ENCODE results near the gene LYRM2.

Gene LYRM2, protein sequence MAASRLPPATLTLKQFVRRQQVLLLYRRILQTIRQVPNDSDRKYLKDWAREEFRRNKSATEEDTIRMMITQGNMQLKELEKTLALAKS

DNA sequence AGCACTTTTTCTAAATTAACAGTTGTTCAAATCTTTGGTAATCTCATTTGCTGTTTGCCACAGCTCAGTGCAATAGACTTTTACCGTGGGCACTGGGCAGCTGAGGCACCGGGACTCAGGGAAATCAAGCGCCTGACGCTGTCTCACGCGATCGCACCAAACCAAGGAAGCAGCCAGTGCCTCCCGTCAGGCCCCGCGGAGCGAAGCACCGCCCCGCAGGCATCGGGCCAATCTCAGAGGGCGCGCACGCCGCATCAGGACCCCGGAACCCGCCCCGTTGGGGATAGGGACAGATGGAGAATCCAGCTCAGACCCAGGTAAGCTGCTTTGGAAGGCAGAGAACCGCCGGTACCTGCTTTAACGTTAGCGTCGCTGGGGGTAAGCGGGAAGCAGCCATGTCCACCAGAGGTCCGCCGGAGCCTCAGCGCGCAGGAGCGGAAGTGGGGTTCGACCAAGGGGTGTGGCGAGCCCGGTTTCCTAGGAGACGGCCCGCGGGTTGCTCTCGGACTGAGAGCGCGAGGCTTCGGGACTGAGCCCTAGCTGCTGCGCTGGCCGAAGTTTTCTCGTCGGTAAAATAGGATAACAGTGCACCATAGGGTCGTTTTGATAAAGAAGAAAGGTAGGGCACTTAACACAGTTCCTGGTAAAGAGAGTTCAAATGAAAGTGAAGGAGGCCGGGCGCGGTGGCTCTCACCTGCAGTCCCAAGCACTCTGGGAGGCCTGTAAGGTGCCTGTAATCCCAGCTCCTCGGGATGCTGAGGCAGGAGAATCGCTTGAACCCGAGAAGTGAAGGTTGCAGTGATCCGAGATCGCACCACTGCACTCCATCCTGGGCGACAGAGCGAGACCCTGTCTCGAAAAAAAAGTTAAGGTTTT is at the start of gene LYRM2:
Gene LYRM2 (minus strand): TSS at position 428 of the 876 bp plus-strand sequence. CDS start 31 bp downstream, at position 397.
- DNase-seq (ENCODE audit: low spot score) (peak; percentile 78), FAIRE-seq (no peak)

DNA sequence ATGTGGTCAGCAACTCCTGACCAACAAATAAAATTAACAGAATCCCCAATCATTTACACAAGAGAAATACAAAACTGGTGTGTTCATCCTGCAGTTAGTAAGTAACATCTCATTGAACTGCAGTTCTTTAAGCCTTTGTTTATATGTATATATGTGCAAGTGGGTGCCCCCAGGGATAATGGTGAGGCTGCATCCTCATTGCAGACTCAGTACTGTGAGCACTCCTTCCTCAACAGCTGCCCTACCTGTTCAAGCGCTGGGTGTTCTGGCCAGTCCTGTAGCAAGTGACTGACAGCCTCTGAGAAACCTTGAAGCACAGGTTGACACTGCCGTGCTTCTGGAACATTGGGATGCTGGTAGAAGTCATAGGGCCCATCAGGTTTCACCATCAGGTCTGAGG is 49.8 kb upstream of the LYRM2 start:
- FAIRE-seq: no peak
- no peak for DNase-seq (ENCODE audit: low spot score)

DNA sequence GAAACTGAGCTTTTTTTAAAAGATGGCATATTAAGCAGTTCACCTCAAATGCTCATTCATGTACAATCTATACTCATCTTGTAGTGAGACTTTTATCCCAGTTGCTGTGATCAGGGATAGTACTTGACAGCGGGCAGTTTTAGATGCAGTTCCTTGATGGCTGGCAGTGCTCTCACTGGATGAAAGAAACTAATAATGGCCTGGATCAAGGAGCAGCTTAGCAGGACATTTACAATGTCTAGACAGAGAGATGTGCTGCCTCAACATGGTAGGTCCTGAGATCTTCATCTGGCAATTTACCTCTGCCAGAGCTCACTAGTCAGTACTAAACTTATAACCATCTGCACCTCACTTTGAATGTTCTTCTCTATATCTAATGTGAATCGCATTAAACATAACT is 46.8 kb upstream of the LYRM2 start:
- no peak for FAIRE-seq
- DNase-seq (ENCODE audit: low spot score): no peak

DNA sequence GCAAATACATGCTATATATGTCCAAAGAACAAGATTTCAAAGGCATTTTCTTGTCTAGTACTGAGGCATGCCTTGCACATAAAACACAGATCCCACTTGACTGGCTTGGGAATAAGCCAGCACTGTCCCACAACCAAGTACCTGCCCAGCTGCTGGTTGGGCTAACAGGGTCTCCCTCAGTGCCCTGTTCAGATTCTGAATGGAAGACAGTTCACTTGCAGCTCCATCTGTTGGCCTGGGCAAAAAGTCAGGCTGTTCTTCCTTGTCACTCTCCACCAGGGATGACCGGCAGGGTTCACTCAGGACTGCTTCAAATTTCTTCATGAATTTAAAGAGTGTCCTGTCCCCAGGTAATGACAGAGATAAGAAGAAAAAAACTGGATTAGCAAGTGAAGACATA is 44.4 kb upstream of the LYRM2 start:
- FAIRE-seq: no peak
- no peak for DNase-seq (ENCODE audit: low spot score)

DNA sequence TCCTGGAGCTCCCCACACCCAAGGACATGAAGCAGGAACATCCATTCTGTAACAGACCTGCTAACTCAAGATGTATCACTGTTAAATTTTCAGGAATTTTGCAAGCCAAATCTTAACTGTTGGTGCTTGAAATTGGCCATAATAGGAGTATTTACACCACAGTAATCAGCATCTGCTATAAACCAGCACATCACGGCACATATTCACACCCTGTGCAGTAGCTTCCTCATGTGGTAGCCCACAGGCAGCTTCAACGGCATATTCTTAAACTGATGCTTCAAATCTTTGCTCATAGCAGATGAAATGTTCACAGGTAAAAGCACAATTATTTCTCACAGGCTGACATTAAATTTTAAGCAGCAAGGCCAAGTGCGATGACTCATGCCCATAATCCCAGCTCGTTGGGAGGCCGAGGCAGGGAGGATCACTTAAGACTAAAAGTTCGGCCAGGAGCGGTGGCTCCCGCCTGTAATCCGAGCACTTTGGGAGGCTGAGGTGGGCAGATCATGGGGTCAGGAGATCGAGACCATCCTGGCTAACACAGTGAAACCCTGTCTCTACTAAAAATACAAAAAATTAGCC is 43.5 kb upstream of the LYRM2 start:
- no peak for FAIRE-seq

DNA sequence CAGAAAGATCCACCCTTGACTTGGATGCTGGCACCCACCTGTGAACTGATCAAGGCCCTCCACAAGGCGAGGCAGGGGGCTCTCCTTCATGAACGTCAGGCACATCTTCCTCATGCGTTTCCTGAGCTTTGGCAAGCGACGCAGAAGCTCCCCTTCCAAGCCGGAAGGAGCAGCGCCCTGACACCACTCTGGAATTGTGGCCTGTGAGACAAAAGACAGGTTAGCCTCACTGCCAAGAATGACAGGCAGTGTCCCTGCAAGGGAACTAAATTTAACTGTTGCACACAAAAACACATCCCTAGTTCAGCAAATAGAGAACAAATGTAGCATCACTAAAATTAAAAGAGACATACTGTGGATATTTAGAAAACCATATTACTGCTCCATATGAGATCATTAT is 42.0 kb upstream of the LYRM2 start:
- FAIRE-seq: no peak

More for the DNA sequence above, 43.5 kb upstream of the LYRM2 start:
- DNase-seq (ENCODE audit: low spot score): no peak

DNA sequence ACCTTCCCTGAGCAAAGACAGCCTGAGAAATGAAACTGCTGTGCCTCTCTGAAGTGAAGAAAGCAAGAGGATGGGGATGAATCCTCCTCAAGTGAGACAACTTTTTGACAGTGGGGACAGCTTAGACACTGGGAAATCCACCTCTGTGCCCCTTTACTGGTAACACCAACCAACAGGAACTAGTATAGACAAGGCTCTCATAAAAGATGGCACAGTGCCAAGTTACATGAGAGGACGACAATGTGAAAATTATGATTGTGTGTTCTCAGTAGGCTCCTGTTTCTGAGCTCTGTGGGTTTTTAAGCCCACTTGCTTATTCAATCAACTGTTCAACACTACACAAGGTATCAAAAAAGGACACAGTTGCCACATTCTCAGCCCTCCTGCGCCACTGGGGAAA is 41.6 kb upstream of the LYRM2 start:
- DNase-seq (ENCODE audit: low spot score): no peak
- FAIRE-seq: no peak

More for the DNA sequence above, 42.0 kb upstream of the LYRM2 start:
- no peak for DNase-seq (ENCODE audit: low spot score)

DNA sequence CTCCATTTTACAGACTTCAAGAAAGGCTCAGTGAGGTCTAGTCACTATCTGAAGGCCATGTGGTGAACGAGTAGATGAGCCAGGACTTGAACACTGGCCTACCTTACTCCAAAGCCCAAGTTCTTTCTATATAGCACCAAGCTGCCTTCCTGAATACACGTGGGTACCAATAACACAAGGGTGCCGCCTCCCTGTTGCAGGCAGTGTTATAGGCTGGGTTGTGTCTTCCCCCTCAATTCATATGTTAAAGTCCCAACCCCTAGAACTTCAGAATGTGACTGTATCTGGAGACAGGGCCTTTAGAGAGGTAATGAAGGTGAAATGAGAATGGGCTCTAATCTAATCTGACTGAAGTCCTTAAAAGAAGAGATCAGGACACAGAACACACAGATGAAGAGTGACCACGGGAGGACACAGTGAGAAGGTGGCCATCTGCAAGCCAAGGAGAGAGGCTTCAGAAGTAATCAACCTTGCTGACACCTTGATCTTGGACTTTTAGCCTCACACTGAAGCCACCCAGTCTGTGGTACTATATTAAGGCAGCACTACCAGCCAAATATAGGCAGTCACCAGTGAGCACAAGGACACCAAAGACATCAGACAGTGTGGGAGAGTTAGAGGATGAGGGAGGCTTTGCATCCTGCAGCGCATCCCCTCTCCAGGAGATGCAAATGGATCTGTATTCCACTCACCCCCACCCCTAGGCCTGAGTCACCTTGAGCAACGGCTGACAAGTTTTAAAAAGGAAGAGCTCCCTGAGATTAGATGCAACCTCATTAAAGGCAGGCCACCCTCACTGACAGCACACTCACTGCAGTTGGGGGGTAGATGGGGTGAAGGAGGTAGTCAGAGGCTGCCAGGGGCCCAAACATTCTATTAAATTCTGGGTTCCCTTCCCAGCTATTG is 40.9 kb upstream of the LYRM2 start:
- no peak for DNase-seq (ENCODE audit: low spot score)
- FAIRE-seq: no peak

DNA sequence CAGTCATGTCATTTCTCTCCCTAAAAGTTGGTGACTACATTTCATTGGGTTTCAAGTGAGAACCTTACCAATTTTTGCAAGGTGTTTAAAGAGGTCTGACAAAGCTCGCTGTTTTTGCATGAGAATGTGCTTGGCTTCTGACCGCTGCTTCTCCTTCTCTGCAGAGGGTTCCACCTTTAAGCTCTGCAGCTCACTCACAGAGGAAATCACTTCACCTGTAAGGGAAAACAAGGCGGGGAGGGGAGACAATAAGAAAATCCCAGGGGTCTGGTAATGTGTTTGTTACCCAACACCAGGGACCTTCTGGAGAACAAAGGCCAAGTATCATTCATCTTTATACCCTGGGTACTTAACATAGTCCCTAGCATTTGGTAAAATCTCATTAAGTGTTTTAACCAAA is 40.0 kb upstream of the LYRM2 start:
- FAIRE-seq (no peak), DNase-seq (ENCODE audit: low spot score) (no peak)

DNA sequence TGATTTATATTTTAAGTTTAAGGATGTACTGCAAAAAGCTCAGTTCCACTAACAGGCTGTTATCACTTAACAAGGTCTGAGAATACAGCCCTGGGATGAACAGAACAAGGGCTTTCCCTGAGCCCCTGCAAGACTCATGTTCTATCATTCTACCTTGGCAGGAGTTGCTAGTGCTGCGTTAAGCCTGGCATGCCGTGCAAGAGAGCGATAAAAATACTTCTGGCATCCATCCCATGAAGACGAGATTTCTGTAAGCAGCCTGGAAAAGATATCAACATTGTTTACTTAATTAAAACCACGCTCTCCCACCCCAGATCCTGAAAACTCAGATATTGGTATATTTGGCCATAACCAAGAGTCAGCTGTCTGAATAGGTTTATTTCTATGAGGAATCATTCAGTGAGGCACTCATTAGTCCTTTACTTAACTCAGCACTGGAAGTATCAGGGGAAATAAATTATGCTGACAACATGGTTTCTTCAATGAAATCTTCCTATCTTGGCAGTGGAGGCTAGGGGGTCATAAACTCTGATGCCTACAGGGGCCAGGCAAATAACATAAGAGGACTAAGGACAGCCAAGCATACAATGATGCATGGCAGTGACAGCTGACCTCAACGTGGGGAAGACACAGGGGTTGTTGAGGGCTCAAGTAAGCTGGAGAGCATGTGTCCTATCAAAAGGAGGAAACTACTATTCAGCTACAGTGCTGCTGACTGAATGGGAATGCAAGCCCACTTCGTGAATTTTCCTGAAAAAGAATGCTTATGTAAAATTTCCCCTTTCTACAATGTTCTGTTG is 37.6 kb upstream of the LYRM2 start:
- DNase-seq (ENCODE audit: low spot score) (no peak), FAIRE-seq (no peak)

DNA sequence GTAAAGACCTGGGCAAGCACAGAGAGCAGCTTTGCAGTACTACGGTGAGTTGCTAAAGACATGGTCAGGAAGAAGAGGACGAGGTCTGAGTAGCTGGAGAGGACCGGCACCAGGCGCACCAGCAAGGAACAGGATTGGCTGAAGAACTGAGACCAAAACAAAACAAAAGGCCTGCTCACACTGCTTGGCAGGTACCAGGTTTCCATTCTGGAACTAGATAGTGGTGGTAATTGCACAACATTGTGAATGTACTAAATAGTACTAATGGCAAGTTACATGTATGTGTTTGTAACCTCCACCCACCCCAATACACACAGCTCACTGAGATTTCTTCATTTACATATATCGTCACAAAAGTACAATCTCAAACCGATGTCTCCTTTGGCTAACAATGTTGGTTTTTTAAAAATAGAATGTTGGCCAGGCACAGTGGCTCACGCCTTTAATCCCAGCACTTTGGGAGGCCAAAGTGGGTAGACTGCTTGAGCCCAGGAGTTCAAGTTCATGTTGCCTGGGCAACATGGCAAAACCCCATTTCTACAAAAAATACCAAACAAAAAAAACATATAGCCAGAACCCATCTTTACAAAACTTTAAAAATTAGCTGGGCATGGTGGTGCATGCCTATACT is 32.5 kb upstream of the LYRM2 start:
- DNase-seq (ENCODE audit: low spot score): no peak
- FAIRE-seq: no peak

DNA sequence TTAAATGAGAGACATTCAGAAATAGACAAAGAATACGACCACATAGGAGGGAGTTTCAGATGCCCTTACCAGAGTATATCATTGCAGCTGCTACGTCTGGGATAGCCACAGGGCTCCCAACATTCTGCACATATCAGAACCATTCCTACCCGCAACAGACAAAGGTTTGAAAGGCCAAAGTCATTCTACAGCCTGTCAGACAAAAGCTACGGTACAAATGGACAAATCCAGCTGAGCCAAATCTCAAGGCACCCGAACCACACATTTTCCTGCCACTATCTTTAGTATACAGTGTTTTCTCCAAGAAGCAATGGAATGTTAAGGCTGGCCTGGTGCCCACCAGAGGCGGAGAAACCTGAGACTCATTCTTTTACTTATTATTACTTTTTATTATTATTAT is 30.5 kb upstream of the LYRM2 start:
- FAIRE-seq: no peak

DNA sequence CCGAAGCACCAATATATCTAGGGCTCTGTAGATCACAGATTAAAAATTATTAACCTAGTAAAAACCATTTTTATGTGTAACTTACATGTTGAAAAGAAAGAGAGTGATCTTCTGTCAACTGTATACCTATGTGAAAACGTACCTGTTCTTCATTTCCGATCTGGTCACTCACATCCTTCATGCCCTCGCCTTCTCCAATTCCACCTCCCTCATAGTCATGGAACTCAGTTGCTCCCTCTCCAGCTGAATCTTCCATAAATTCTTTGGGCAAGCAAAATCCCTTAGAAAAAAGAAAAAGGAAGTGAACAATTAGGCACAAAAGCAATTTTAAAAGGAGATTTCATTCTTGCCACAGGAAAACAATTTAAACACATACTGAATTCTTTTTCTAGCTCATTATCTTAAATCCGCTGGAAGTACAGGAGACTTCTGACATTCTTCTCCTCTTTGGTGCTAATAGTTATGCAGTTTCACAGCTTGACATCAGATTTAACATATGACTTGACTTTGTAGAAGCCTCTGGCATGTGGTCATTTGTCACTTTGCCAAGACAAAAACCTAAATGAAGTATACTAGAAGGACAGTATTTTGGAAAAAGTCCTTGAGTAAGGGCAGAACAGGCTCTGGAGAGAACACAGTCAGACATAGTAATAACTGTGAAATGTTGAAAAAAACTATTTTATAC is 29.5 kb upstream of the LYRM2 start:
- DNase-seq (ENCODE audit: low spot score): no peak
- no peak for FAIRE-seq

More for the DNA sequence above, 30.5 kb upstream of the LYRM2 start:
- DNase-seq (ENCODE audit: low spot score): no peak

DNA sequence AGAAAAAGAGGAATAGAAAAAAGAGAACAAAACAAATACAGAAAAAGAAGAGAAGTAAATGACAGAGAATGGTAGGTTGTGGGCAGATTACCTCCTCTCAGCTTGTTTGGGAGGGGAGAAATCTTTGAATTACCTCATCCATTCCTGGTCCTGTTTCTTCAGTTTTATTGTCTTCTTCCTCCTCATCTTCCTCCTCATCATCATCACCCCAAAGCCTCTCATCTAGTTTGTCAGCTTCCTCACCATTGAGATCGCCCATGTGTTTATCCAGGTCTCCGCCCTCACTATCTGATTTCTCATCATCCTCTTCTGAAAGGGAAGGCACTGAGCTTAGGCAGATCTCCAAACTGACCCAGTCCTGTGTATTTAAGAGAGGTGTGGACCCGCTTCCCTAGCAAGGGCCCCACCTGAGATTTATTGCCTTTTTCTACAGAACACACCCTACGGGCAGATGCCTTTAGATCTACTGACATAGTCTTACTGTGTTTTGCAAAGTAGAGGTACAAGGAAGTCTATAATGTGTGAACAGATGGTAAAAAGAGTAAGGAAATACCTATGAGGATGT is 24.2 kb upstream of the LYRM2 start:
- DNase-seq (ENCODE audit: low spot score): no peak
- no peak for FAIRE-seq

DNA sequence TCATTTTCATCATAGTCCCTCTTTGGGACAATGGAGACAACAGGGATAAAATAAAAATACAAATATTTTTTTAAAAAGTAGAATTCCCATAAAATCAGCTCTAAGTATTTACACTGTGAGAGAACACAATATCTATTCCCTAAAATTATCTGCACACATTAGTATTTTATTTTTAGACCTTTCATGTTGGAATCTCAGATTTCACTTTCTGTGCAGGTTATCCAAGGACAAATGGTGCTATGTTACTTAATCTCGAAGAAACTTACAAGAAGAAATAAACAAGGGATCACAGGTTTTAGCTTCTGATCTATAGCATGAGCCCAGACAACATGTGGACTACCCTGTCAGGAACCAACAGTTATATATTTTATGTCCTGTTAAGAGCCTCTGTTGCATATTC is 23.0 kb upstream of the LYRM2 start:
- no peak for DNase-seq (ENCODE audit: low spot score)
- FAIRE-seq: no peak

DNA sequence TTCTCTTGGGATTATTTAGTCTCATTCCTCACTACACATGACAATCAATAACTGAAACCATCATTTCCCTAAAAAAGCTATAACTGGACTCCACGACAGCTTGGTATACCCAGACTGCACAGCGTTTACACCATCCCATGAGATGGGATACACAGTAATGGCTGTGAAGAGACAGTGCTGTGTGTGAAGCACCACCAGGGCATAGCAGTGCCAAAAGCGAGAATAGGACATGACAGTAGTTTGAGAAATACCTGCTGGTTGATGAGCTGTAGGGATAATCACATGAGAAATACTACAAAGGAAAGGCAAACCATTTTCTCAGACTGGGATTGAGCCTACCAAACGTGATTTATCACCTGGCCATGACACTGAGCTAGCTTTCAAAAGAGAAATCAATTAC is 22.4 kb upstream of the LYRM2 start:
- no peak for FAIRE-seq
- no peak for DNase-seq (ENCODE audit: low spot score)

DNA sequence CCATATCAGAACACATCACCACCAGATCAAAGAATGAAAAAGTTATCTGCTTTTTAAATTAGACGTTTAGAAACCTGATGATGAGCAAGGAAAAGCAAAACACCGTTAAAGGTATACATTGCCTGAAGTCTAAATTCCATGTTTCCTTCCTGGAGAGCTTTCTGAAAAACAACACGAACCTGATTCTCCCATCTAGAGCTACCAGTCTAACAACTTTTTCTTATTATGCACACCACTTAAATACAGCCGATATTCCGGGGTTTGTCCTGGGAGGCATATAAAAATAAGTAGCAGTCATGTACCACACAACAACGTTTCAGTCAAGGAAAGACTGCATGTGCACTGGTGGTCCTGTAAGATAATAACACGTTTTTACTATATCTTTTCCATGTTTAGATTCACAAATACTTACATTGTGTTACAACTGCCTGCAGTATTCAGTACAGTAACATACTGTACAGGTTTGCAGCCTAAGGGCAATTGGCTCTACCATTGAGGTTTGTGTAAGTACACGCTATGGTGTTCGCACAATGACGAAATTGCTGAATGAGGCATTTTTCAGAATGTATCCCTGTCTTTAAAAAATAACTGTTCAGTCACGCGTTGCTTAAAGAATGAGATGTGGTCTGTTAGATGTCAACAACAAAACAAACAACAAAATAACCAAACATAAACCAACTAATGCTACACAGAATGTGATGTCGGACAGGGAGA is 19.1 kb upstream of the LYRM2 start:
- no peak for FAIRE-seq
- no peak for DNase-seq (ENCODE audit: low spot score)

DNA sequence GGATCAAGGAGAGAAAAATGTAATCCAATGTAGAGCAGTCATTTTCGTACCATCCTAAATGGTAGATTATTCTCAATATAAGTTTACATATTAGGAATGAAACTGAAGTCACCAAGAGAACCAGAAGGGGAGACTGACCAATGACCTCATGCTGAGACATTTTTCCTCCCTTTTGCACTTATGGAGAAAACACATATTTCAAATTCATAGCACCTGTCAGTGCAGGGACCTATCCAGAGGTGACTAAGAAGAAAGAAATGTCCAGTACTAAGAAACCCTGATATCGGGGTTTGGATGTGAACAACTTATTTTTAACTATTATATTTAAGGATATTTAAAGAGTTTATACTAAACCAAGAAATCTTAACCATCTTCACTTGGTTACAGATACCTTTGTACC is 16.6 kb upstream of the LYRM2 start:
- no peak for FAIRE-seq
- peak; percentile 5 for DNase-seq (ENCODE audit: low spot score)

DNA sequence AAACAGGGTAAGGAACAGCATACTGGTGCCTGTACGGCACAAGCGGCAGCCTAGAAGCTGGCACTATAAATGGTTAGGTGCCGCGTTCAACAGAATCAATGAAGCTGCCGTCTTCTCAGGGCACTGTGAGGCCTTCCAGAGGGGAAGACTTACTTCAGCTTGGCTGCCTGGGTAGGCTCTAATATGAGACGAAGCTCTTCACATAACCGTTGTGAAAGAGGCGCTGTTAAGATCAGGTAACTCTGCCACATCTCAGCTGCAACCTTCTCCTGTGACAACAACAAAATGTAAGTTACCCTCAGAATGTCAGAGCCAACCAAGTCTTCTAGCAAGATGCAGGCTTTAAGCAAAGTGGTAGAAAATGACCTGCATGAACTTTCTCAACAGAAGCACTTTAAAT is 12.0 kb upstream of the LYRM2 start:
- no peak for FAIRE-seq
- no peak for DNase-seq (ENCODE audit: low spot score)

Data from RCC 7860 (cell line).